ENCODE measurements around the gene CTSL. TPM values are rescaled to one million over a fixed set of nuclear protein-coding genes. Genes with fewer than 3 reads are reported as not detected.

CTSL gene
- polyA plus RNA-seq, 1 donor (not counting 4 experiments of a cell fraction or from before 2014, with no cell fraction given): 121 TPM

DNA sequence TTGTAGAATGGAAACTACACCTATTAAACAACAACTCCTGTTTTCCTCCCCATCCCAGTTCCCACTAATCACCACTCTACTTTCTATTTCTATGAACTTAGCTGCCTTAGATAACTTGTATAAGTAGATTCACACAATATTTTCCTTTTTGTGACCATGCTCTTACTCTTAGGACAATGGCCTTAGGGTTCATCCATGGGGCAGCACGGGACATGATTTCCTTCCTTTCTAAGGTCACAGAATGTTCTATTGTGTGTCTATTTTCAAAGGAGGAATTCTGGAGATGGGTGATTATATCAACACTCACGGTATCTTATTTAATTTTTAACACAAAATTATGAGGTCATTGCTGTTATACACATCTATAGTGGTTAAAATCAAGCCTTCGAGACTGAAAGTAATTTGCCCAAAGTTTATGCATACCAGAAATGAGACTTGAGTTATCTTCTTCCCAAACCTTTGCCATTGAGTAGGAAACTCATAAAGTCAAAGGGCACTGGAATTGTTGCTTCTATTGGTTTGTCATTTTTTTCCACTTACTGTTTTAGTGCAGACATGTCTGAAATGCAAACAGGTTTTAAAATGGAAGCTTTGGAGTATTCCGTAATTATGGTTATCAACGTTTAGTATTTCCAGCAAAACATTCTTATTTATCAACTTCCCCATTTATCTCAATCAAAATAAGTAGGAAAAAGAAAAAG, 23.6 kb downstream of the CTSL start:
- Histone ChIP-seq H3K27me3 (ENCODE audit: control insufficient read depth, extremely low read depth, insufficient read depth, low read length) (no peaks in the 10 kb centered on the region), H3K9me3 (ENCODE audit: control insufficient read depth, low read depth, low read length) (peaks cover 3% of the 10 kb centered on the region), H2AFZ (ENCODE audit: control insufficient read depth, low read length) (no peak overlapping the region), H3K79me2 (ENCODE audit: control insufficient read depth, insufficient read depth, low read length) (no peaks in the 10 kb centered on the region), H3K4me3 (ENCODE audit: control insufficient read depth in 2 of 3, extremely low read depth in 1 of 3, insufficient read depth in 2 of 3, low read depth in 1 of 3, low read length in 3 of 3) (no peak overlapping the region), H3K4me1 (ENCODE audit: control insufficient read depth, extremely low read depth, insufficient read depth, low read length) (no peaks in the 10 kb centered on the region), H4K20me1 (ENCODE audit: control insufficient read depth, extremely low read depth, insufficient read depth, low read length) (no peaks in the 10 kb centered on the region), H3K4me2 (ENCODE audit: control insufficient read depth, extremely low read depth, insufficient read depth, low read depth, low read length) (no peak overlapping the region), H3K9me1 (ENCODE audit: control insufficient read depth, extremely low read depth, insufficient read depth, low read length) (no peaks in the 10 kb centered on the region), H3K36me3 (ENCODE audit: control insufficient read depth in 2 of 2, extremely low read depth in 1 of 2, insufficient read depth in 2 of 2, low read length in 2 of 2) (no peaks in the 10 kb centered on the region), H3K27ac (ENCODE audit: control insufficient read depth, insufficient read depth, low read length) (no peak overlapping the region), H3K9ac (ENCODE audit: control insufficient read depth, extremely low read depth, insufficient read depth, low read length) (no peak overlapping the region)
- FAIRE-seq (no peak), DNase-seq (ENCODE audit: low read depth, low spot score) (no peak)
- dilution Hi-C loops (cut with MboI; ENCODE audit: extremely low pct_ligation_motif_present, low sequenced_read_pairs): no loop called here
- TF ChIP-seq CTCF (optimal IDR thresholded peaks at IDR 0.05 in 1 of 3, IDR thresholded peaks at IDR 0.05 in 1 of 3, conservative IDR thresholded peaks at IDR 0.05 in 1 of 3; ENCODE audit: extremely low read depth in 1 of 3, insufficient read depth in 2 of 3, low read length in 3 of 3) (no peak), EZH2 (IDR thresholded peaks at IDR 0.05; ENCODE audit: low read length) (no peak)

GRCh38 chr9:87750726-87751125, 24.8 kb downstream of the CTSL start:
- H3K9ac ChIP-seq (ENCODE audit: control insufficient read depth, extremely low read depth, insufficient read depth, low read length): no peak overlapping the region
- H3K4me3 ChIP-seq (ENCODE audit: control insufficient read depth in 2 of 3, extremely low read depth in 1 of 3, insufficient read depth in 2 of 3, low read depth in 1 of 3, low read length in 3 of 3): no peak overlapping the region
- dilution Hi-C loops (cut with MboI; ENCODE audit: extremely low pct_ligation_motif_present, low sequenced_read_pairs): no loop called here
- no peak overlapping the region for H2AFZ ChIP-seq (ENCODE audit: control insufficient read depth, low read length)
- H3K4me1 ChIP-seq (ENCODE audit: control insufficient read depth, extremely low read depth, insufficient read depth, low read length): no peaks in the 10 kb centered on the region
- H3K9me1 ChIP-seq (ENCODE audit: control insufficient read depth, extremely low read depth, insufficient read depth, low read length): no peaks in the 10 kb centered on the region
- peaks cover 3% of the 10 kb centered on the region for H3K9me3 ChIP-seq (ENCODE audit: control insufficient read depth, low read depth, low read length)
- H3K27me3 ChIP-seq (ENCODE audit: control insufficient read depth, extremely low read depth, insufficient read depth, low read length): no peaks in the 10 kb centered on the region
- no peaks in the 10 kb centered on the region for H3K36me3 ChIP-seq (ENCODE audit: control insufficient read depth in 2 of 2, extremely low read depth in 1 of 2, insufficient read depth in 2 of 2, low read length in 2 of 2)
- H4K20me1 ChIP-seq (ENCODE audit: control insufficient read depth, extremely low read depth, insufficient read depth, low read length): no peaks in the 10 kb centered on the region
- TF ChIP-seq CTCF (optimal IDR thresholded peaks at IDR 0.05 in 1 of 3, IDR thresholded peaks at IDR 0.05 in 1 of 3, conservative IDR thresholded peaks at IDR 0.05 in 1 of 3; ENCODE audit: extremely low read depth in 1 of 3, insufficient read depth in 2 of 3, low read length in 3 of 3) (no peak), EZH2 (IDR thresholded peaks at IDR 0.05; ENCODE audit: low read length) (no peak)
- no peak overlapping the region for H3K4me2 ChIP-seq (ENCODE audit: control insufficient read depth, extremely low read depth, insufficient read depth, low read depth, low read length)
- FAIRE-seq: no peak
- DNase-seq (ENCODE audit: low read depth, low spot score): no peak
- H3K79me2 ChIP-seq (ENCODE audit: control insufficient read depth, insufficient read depth, low read length): no peaks in the 10 kb centered on the region
- H3K27ac ChIP-seq (ENCODE audit: control insufficient read depth, insufficient read depth, low read length): no peak overlapping the region

Measured in keratinocyte (primary cell).